ENCODE data around the gene DNAJC22. TPM values are rescaled to one million over a fixed set of nuclear protein-coding genes. Genes with fewer than 3 reads are reported as not detected.

Gene DNAJC22
- total RNA-seq, 1 experiment from 2014 or later = 47.7 TPM

DNA sequence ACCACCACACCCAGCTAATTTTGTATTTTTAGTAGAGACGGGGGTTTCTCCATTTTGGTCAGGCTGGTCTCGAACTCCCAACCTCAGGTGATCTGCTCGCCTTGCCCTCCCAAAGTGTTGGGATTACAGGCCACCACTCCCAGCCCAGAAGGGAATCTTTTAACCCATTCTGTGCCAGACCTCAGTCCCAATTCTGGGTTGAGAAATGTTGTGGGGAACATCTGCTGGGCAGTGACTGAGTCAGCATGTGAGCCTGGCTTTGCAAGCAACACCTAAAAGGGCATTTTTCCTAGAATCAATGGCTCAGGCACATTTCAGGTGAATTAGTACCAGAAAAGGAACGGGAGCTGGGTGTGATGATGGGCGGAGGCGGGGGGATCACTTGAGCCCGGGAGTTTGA, 13.0 kb downstream of the DNAJC22 start:
- intact Hi-C loops (cut with micrococcal nuclease; ENCODE audit: unreplicated experiment) = loop anchor here (2.0 kb wide), 2 partner anchors 193 to 263 kb away; partner anchors contain the start of gene PRPF40B
- no peaks in the 10 kb centered on the region for H3K9me3 Mint-ChIP-seq (ENCODE audit: unreplicated experiment)
- no peaks in the 10 kb centered on the region for H3K9me3 ChIP-seq

DNA sequence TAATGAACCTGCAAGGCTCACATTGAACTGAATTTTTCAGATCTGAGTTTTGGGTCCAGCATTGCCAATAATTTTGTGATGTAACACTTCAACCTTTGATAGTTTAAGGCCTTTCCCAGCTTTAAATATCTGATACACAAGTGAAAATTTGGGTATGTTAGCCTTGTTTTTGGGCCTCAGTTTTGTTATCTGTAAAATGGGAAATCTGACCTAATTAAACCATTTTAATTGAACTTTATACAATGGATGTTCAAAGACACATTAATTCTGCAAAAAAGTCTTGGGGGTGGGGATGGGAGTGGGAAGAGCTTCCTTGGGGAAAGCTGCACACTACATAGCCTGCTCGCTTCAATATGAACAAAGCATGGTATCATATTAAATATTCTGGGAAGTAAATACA, 15.4 kb downstream of the DNAJC22 start:
- Histone ChIP-seq H3K9me3 (no peaks in the 10 kb centered on the region), H3K4me1 (no peaks in the 10 kb centered on the region), H3K36me3 (ENCODE audit: control insufficient read depth, insufficient read depth, low read length) (no peaks in the 10 kb centered on the region), H3K27me3 (replicated peaks; ENCODE audit: control insufficient read depth, insufficient read depth, low read length) (no peaks in the 10 kb centered on the region), H3K4me3 (ENCODE audit: low read depth, low read length) (no peak overlapping the region)
- Mint-ChIP-seq H3K36me3 (ENCODE audit: insufficient read depth, unreplicated experiment) (peaks cover 9% of the 10 kb centered on the region), H3K4me3 (ENCODE audit: unreplicated experiment) (no peak overlapping the region), H3K27ac (ENCODE audit: unreplicated experiment) (no peak overlapping the region), H3K4me1 (ENCODE audit: low read depth, unreplicated experiment) (peaks cover 9% of the 10 kb centered on the region), H3K27me3 (ENCODE audit: insufficient read depth, unreplicated experiment) (no peaks in the 10 kb centered on the region), H3K9me3 (ENCODE audit: unreplicated experiment) (no peaks in the 10 kb centered on the region)
- POLR2A ChIA-PET = no interaction called here
- intact Hi-C loops (cut with micrococcal nuclease; ENCODE audit: unreplicated experiment) = no loop called here
- BruUV-seq (replicated peaks) = no TSS peak
- DNase-seq = no peak
- TF ChIP-seq, protein P1, sequence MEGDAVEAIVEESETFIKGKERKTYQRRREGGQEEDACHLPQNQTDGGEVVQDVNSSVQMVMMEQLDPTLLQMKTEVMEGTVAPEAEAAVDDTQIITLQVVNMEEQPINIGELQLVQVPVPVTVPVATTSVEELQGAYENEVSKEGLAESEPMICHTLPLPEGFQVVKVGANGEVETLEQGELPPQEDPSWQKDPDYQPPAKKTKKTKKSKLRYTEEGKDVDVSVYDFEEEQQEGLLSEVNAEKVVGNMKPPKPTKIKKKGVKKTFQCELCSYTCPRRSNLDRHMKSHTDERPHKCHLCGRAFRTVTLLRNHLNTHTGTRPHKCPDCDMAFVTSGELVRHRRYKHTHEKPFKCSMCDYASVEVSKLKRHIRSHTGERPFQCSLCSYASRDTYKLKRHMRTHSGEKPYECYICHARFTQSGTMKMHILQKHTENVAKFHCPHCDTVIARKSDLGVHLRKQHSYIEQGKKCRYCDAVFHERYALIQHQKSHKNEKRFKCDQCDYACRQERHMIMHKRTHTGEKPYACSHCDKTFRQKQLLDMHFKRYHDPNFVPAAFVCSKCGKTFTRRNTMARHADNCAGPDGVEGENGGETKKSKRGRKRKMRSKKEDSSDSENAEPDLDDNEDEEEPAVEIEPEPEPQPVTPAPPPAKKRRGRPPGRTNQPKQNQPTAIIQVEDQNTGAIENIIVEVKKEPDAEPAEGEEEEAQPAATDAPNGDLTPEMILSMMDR (IDR thresholded peaks at IDR 0.05; ENCODE audit: insufficient read depth in 1 of 2, low read depth in 1 of 2, low read length in 1 of 2, severe bottlenecking in 1 of 2, unreplicated experiment in 1 of 2) = no peak
- CTCF ChIA-PET = interaction anchor here (0.8 to 1.3 kb wide), 4 partner anchors 14 to 152 kb away, joined by 3 to 4 read pairs (median 4); no protein-coding TSS in a partner anchor

More for the DNA sequence above, 13.0 kb downstream of the DNAJC22 start:
- TF ChIP-seq, protein P1 (IDR thresholded peaks at IDR 0.05; ENCODE audit: insufficient read depth in 1 of 2, low read depth in 1 of 2, low read length in 1 of 2, severe bottlenecking in 1 of 2, unreplicated experiment in 1 of 2) = no peak
- H3K27ac Mint-ChIP-seq (ENCODE audit: unreplicated experiment) = no peak overlapping the region
- no peak for DNase-seq
- Histone ChIP-seq H3K36me3 (ENCODE audit: control insufficient read depth, insufficient read depth, low read length) (no peaks in the 10 kb centered on the region), H3K27me3 (replicated peaks; ENCODE audit: control insufficient read depth, insufficient read depth, low read length) (no peaks in the 10 kb centered on the region), H3K4me3 (ENCODE audit: low read depth, low read length) (no peak overlapping the region), H3K4me1 (no peaks in the 10 kb centered on the region)
- no TSS peak for BruUV-seq (replicated peaks)
- peaks cover 9% of the 10 kb centered on the region for H3K4me1 Mint-ChIP-seq (ENCODE audit: low read depth, unreplicated experiment)
- H3K4me3 Mint-ChIP-seq (ENCODE audit: unreplicated experiment) = no peak overlapping the region
- no peaks in the 10 kb centered on the region for H3K27me3 Mint-ChIP-seq (ENCODE audit: insufficient read depth, unreplicated experiment)
- ChIA-PET POLR2A (no interaction called here), CTCF (interaction anchor here (1.0 to 4.9 kb wide), 9 partner anchors 13 to 221 kb away, joined by 3 to 178 read pairs (median 16); partner anchors contain the start of genes DNAJC22 and TROAP)
- H3K36me3 Mint-ChIP-seq (ENCODE audit: insufficient read depth, unreplicated experiment) = no peaks in the 10 kb centered on the region

DNA sequence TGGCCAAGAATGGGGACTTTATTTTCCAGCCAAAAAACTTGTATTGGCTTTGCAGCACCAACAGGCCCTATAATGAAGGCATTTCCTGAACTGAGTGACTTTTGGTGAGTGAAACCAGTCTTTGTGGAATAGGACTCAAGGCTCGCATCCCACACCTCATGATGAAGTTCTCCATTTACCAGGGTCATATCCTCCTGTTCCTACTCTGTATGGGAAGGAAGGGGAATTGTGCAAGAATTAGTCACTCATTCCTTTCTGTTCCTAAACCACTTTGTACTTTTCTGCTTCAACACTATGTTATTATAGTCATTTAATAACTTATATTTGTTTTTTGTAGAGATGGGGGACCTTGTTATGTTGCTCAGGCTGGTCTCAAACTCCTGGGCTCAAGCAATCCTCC, 18.3 kb downstream of the DNAJC22 start:
- POLR2A ChIA-PET = no interaction called here
- H3K27me3 Mint-ChIP-seq (ENCODE audit: insufficient read depth, unreplicated experiment) = no peaks in the 10 kb centered on the region
- no peaks in the 10 kb centered on the region for H3K9me3 Mint-ChIP-seq (ENCODE audit: unreplicated experiment)
- no peak overlapping the region for H3K27ac Mint-ChIP-seq (ENCODE audit: unreplicated experiment)
- TF ChIP-seq, protein P1 (IDR thresholded peaks at IDR 0.05; ENCODE audit: insufficient read depth in 1 of 2, low read depth in 1 of 2, low read length in 1 of 2, severe bottlenecking in 1 of 2, unreplicated experiment in 1 of 2) = no peak
- Histone ChIP-seq H3K36me3 (ENCODE audit: control insufficient read depth, insufficient read depth, low read length) (no peaks in the 10 kb centered on the region), H3K4me3 (ENCODE audit: low read depth, low read length) (no peak overlapping the region), H3K27me3 (replicated peaks; ENCODE audit: control insufficient read depth, insufficient read depth, low read length) (no peaks in the 10 kb centered on the region), H3K9me3 (no peaks in the 10 kb centered on the region), H3K4me1 (peaks cover 13% of the 10 kb centered on the region)
- intact Hi-C loops (cut with micrococcal nuclease; ENCODE audit: unreplicated experiment) = no loop called here
- no peak for DNase-seq
- no TSS peak for BruUV-seq (replicated peaks)
- H3K36me3 Mint-ChIP-seq (ENCODE audit: insufficient read depth, unreplicated experiment) = peaks cover 12% of the 10 kb centered on the region
- CTCF ChIA-PET = interaction anchor here (0.6 kb wide), 1 partner anchor 33 kb away, joined by 3 read pairs; no protein-coding TSS in a partner anchor
- no peaks in the 10 kb centered on the region for H3K4me1 Mint-ChIP-seq (ENCODE audit: low read depth, unreplicated experiment)
- H3K4me3 Mint-ChIP-seq (ENCODE audit: unreplicated experiment) = no peak overlapping the region

All from Caco-2 (cell line).